Measurements from ENCODE around the gene TTC27. TPM values are rescaled to one million over a fixed set of nuclear protein-coding genes. Genes with fewer than 3 reads are reported as not detected.

The TTC27 gene
- total RNA-seq, 1 donor from 2014 or later: 12.2 TPM

DNA sequence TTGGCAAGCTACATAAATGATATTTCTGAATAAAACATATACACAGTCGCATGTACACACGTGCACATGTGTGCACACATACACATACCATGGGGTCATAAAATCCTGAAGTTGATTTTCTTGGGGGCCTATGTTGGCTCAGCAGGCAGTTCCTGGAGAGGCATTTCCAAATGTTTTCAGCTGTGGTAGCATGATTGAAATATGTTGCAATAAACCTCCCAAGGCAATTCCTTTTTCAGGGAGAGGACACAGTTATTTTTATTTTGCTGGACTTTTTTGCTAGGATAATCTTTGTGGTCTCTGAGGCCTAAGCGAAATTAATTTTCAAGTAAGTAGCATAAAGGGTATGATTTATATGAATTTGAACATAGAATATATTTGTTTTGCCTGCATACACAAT lies 192.2 kb downstream of the TTC27 start:
- Histone ChIP-seq H3K27me3 (ENCODE audit: low read depth) (no peaks in the 10 kb centered on the region), H3K27ac (no peak overlapping the region), H3K36me3 (peaks cover 3% of the 10 kb centered on the region), H3K4me3 (no peak overlapping the region), H3K4me1 (no peaks in the 10 kb centered on the region), H3K9me3 (no peaks in the 10 kb centered on the region)
- ATAC-seq: no peak
- intact Hi-C loops (cut with DNase I): no loop called here
- no peak for DNase-seq
- TF ChIP-seq, protein P1, sequence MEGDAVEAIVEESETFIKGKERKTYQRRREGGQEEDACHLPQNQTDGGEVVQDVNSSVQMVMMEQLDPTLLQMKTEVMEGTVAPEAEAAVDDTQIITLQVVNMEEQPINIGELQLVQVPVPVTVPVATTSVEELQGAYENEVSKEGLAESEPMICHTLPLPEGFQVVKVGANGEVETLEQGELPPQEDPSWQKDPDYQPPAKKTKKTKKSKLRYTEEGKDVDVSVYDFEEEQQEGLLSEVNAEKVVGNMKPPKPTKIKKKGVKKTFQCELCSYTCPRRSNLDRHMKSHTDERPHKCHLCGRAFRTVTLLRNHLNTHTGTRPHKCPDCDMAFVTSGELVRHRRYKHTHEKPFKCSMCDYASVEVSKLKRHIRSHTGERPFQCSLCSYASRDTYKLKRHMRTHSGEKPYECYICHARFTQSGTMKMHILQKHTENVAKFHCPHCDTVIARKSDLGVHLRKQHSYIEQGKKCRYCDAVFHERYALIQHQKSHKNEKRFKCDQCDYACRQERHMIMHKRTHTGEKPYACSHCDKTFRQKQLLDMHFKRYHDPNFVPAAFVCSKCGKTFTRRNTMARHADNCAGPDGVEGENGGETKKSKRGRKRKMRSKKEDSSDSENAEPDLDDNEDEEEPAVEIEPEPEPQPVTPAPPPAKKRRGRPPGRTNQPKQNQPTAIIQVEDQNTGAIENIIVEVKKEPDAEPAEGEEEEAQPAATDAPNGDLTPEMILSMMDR (IDR thresholded peaks at IDR 0.05): no peak

DNA sequence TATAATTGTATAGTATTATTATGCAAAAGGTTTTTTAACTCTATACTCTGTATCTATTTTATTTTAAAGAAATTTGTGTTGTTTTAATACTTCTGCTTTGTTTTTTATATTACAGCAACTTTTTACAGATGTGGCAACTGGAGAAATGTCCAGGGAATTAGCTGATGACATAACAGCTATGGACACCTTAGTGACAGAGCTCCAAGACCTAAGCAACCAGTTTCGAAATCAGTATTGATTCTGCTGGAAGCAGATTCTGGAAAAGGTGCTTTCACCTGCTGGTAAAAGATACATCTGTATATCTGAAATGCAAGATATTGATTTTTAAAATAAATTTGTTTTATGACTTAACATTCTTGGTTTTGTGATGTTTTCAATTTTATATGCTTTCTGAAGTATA lies 192.9 kb downstream of the TTC27 start:
- intact Hi-C loops (cut with DNase I): no loop called here
- no peak overlapping the region for H3K27ac ChIP-seq
- no peak overlapping the region for H3K4me3 ChIP-seq
- H3K27me3 ChIP-seq (ENCODE audit: low read depth): no peaks in the 10 kb centered on the region
- no peak for ATAC-seq
- no peak for DNase-seq
- TF ChIP-seq, protein P1 (IDR thresholded peaks at IDR 0.05): no peak
- H3K9me3 ChIP-seq: no peaks in the 10 kb centered on the region
- H3K36me3 ChIP-seq: peaks cover 3% of the 10 kb centered on the region
- no peaks in the 10 kb centered on the region for H3K4me1 ChIP-seq

DNA sequence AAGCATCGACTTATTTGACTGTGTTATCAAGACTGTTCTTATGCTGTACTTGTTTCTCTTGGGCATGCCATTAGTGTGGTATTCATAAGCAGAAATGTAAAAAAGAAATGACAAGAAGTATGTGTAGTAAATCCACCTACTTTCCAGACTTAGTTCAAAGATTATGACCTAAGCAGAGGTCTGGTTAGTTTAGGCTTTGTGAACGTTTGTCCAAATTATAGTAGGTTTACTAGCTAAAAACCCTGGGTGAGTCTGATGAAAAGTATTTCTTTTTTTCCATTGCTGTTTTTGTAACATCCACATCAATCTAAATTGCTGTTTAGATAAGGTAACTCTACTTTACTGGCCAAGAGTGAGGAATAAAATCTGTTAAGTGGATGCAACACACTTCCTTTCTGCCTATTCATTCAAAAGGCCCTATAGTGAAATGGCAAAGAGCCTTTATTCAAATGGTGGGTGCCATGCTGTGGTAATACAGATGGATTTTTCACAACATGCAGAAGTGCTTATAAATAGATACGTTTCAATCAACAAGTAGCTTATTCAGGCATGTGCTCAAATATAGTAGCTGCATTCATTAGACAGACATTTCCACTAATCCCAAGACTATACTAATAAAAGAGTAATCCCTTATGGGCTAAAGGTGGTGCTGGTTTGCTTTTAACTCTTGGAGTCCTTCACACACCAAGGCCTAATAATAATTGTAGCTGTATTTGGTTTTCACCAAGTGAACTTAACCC lies 196.4 kb downstream of the TTC27 start:
- Histone ChIP-seq H3K27me3 (ENCODE audit: low read depth) (no peaks in the 10 kb centered on the region), H3K36me3 (peaks cover 3% of the 10 kb centered on the region), H3K4me1 (no peaks in the 10 kb centered on the region), H3K4me3 (no peak overlapping the region), H3K9me3 (peaks cover 3% of the 10 kb centered on the region), H3K27ac (no peak overlapping the region)
- no peak for DNase-seq
- ATAC-seq: no peak
- intact Hi-C loops (cut with DNase I): no loop called here
- TF ChIP-seq, protein P1 (IDR thresholded peaks at IDR 0.05): no peak

DNA sequence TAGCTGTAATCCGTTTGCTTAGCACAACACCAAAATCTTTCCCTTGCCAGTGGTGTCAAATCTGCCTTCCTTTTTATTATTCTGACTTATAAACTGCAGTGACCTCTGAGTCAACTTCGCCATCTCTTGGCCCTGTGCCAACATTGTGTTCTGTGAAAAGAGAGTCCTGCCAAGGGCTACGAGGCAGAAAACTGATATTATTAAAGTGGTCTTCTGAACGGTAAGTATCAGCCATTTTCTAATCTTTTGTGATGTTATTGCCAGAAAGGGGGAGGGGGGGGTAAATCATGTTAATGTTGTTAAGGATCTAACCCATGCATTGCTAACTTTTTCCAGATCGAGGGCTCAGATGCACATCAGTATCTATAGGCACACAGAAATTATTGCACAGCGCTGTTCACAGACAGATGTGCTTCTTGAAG lies 197.5 kb downstream of the TTC27 start:
- DNase-seq: no peak
- no peak for ATAC-seq
- intact Hi-C loops (cut with DNase I): no loop called here

DNA sequence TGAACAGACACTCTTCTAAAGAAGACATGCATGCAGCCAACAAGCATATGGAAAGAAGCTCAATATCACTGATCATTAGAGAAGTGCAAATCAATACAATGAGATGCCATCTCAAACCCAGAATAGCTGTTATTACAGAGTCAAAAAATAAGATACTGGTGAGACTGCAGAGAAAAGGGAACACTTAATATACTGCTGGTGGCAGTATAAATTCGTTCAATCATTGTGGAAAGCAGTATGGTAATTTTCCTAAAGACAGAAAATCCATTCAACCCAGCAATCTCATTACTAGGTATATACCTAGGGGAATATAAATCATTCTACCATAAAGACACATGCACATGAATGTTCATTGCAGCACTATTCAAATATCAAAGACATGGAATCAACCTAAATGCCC lies 202.3 kb downstream of the TTC27 start:
- ATAC-seq: no peak
- Histone ChIP-seq H3K4me3 (no peak overlapping the region), H3K4me1 (no peaks in the 10 kb centered on the region), H3K9me3 (peaks cover 8% of the 10 kb centered on the region), H3K36me3 (no peaks in the 10 kb centered on the region), H3K27me3 (ENCODE audit: low read depth) (no peaks in the 10 kb centered on the region), H3K27ac (no peak overlapping the region)
- DNase-seq: no peak
- intact Hi-C loops (cut with DNase I): no loop called here
- TF ChIP-seq, protein P1 (IDR thresholded peaks at IDR 0.05): no peak

More for the DNA sequence above, 197.5 kb downstream of the TTC27 start:
- no peaks in the 10 kb centered on the region for H3K27me3 ChIP-seq (ENCODE audit: low read depth)
- no peak overlapping the region for H3K4me3 ChIP-seq
- peaks cover 3% of the 10 kb centered on the region for H3K36me3 ChIP-seq
- no peaks in the 10 kb centered on the region for H3K4me1 ChIP-seq
- H3K9me3 ChIP-seq: peaks cover 8% of the 10 kb centered on the region
- TF ChIP-seq, protein P1 (IDR thresholded peaks at IDR 0.05): no peak
- H3K27ac ChIP-seq: no peak overlapping the region
